A673 (cell line): ENCODE data around the gene GATB.

Experiments
- EZH2 ChIP-seq: fragments of 200-600 bp; sonication (generic); IDR thresholded peaks from 2 replicates; pipeline ENCODE4 v1.6.1; 2017; ENCODE audit warnings: borderline replicate concordance, low read depth, mild to moderate bottlenecking, mixed read lengths, antibody characterized with exemption, low read length; ENCODE audit not compliant: poor library complexity, severe bottlenecking
- TF ChIP-seq, protein P1 (sequence below): fragments of 300-800, 200-600 bp; sonication (generic); conservative IDR thresholded peaks from 2 replicates; pipeline ENCODE4 v1.5.1; 2017; ENCODE audit warnings: low read depth, mild to moderate bottlenecking, antibody characterized with exemption, low read length, moderate library complexity, mixed read lengths

GRCh38 chr4:151694961-151695720, 65.7 kb downstream of the GATB start:
- no peak for TF ChIP-seq EZH2
- TF ChIP-seq, protein P1, sequence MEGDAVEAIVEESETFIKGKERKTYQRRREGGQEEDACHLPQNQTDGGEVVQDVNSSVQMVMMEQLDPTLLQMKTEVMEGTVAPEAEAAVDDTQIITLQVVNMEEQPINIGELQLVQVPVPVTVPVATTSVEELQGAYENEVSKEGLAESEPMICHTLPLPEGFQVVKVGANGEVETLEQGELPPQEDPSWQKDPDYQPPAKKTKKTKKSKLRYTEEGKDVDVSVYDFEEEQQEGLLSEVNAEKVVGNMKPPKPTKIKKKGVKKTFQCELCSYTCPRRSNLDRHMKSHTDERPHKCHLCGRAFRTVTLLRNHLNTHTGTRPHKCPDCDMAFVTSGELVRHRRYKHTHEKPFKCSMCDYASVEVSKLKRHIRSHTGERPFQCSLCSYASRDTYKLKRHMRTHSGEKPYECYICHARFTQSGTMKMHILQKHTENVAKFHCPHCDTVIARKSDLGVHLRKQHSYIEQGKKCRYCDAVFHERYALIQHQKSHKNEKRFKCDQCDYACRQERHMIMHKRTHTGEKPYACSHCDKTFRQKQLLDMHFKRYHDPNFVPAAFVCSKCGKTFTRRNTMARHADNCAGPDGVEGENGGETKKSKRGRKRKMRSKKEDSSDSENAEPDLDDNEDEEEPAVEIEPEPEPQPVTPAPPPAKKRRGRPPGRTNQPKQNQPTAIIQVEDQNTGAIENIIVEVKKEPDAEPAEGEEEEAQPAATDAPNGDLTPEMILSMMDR: no peak
